Measurements from ENCODE around the gene SRRM2. TPM values are rescaled to one million over a fixed set of nuclear protein-coding genes. Genes with fewer than 3 reads are reported as not detected.

The SRRM2 gene
- total and polyA plus RNA-seq, 9 of the 15 experiments (the other 6 are each of a cell fraction or from before 2014, with no cell fraction given), result 26.7 to 563 (median 81.1) TPM

DNA sequence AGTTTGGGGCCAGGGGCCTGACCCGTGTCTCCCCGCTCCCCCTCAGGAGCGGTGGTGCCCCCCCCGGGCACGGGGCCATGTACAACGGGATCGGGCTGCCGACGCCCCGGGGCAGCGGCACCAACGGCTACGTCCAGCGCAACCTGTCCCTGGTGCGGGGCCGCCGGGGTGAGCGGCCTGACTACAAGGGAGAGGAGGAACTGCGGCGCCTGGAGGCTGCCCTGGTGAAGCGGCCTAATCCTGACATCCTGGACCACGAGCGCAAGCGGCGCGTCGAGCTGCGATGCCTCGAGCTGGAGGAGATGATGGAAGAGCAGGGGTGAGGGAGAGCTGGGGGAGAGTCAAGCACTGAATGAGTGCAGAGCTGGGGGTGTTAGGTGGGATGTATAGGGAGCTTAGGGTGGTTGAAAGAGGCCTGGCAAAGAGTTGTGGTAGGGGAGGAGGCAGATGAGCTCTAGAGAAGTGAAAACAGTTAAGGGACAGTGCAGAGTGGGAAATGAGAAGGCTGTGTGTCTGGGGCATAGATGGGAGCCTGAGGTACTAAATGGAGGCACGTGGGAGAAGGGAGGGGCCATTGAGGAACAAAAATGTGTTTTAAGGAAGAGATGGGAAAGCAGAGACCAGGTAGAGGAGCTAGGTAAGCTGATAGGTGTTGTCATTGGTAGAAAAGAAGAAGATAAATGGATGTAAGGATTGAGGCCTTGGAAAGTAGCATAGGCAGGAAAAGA lies 4.0 kb downstream of the SRRM2 start (continued):
- TF ChIP-seq, protein P1, sequence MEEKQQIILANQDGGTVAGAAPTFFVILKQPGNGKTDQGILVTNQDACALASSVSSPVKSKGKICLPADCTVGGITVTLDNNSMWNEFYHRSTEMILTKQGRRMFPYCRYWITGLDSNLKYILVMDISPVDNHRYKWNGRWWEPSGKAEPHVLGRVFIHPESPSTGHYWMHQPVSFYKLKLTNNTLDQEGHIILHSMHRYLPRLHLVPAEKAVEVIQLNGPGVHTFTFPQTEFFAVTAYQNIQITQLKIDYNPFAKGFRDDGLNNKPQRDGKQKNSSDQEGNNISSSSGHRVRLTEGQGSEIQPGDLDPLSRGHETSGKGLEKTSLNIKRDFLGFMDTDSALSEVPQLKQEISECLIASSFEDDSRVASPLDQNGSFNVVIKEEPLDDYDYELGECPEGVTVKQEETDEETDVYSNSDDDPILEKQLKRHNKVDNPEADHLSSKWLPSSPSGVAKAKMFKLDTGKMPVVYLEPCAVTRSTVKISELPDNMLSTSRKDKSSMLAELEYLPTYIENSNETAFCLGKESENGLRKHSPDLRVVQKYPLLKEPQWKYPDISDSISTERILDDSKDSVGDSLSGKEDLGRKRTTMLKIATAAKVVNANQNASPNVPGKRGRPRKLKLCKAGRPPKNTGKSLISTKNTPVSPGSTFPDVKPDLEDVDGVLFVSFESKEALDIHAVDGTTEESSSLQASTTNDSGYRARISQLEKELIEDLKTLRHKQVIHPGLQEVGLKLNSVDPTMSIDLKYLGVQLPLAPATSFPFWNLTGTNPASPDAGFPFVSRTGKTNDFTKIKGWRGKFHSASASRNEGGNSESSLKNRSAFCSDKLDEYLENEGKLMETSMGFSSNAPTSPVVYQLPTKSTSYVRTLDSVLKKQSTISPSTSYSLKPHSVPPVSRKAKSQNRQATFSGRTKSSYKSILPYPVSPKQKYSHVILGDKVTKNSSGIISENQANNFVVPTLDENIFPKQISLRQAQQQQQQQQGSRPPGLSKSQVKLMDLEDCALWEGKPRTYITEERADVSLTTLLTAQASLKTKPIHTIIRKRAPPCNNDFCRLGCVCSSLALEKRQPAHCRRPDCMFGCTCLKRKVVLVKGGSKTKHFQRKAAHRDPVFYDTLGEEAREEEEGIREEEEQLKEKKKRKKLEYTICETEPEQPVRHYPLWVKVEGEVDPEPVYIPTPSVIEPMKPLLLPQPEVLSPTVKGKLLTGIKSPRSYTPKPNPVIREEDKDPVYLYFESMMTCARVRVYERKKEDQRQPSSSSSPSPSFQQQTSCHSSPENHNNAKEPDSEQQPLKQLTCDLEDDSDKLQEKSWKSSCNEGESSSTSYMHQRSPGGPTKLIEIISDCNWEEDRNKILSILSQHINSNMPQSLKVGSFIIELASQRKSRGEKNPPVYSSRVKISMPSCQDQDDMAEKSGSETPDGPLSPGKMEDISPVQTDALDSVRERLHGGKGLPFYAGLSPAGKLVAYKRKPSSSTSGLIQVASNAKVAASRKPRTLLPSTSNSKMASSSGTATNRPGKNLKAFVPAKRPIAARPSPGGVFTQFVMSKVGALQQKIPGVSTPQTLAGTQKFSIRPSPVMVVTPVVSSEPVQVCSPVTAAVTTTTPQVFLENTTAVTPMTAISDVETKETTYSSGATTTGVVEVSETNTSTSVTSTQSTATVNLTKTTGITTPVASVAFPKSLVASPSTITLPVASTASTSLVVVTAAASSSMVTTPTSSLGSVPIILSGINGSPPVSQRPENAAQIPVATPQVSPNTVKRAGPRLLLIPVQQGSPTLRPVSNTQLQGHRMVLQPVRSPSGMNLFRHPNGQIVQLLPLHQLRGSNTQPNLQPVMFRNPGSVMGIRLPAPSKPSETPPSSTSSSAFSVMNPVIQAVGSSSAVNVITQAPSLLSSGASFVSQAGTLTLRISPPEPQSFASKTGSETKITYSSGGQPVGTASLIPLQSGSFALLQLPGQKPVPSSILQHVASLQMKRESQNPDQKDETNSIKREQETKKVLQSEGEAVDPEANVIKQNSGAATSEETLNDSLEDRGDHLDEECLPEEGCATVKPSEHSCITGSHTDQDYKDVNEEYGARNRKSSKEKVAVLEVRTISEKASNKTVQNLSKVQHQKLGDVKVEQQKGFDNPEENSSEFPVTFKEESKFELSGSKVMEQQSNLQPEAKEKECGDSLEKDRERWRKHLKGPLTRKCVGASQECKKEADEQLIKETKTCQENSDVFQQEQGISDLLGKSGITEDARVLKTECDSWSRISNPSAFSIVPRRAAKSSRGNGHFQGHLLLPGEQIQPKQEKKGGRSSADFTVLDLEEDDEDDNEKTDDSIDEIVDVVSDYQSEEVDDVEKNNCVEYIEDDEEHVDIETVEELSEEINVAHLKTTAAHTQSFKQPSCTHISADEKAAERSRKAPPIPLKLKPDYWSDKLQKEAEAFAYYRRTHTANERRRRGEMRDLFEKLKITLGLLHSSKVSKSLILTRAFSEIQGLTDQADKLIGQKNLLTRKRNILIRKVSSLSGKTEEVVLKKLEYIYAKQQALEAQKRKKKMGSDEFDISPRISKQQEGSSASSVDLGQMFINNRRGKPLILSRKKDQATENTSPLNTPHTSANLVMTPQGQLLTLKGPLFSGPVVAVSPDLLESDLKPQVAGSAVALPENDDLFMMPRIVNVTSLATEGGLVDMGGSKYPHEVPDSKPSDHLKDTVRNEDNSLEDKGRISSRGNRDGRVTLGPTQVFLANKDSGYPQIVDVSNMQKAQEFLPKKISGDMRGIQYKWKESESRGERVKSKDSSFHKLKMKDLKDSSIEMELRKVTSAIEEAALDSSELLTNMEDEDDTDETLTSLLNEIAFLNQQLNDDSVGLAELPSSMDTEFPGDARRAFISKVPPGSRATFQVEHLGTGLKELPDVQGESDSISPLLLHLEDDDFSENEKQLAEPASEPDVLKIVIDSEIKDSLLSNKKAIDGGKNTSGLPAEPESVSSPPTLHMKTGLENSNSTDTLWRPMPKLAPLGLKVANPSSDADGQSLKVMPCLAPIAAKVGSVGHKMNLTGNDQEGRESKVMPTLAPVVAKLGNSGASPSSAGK (IDR thresholded peaks at IDR 0.05), result no peak
- TF ChIP-seq ZNF184 (CRISPR knock-in tag; IDR thresholded peaks at IDR 0.05) (no peak), SMARCC2 (IDR thresholded peaks at IDR 0.05; ENCODE audit: low read depth) (no peak), CCNT2 (IDR thresholded peaks at IDR 0.05; ENCODE audit: borderline replicate concordance, extremely low read depth, insufficient read length, low read depth, low read length) (no peak), POLR2A (conservative IDR thresholded peaks at IDR 0.05) (0 out of 2 replicates have a peak, but pooled peaks have one; percentile 29), ARID1B (IDR thresholded peaks at IDR 0.05) (no peak), IFI16 (CRISPR knock-in tag; IDR thresholded peaks at IDR 0.05) (no peak), PML (IDR thresholded peaks at IDR 0.05; ENCODE audit: low read length) (no peak), RBFOX2 (IDR thresholded peaks at IDR 0.05; ENCODE audit: low read depth, low read length) (peak; percentile 75), CBX2 (IDR thresholded peaks at IDR 0.05; ENCODE audit: insufficient read depth, low read length, poor library complexity, severe bottlenecking) (no peak)
- TF ChIP-seq, protein P2, sequence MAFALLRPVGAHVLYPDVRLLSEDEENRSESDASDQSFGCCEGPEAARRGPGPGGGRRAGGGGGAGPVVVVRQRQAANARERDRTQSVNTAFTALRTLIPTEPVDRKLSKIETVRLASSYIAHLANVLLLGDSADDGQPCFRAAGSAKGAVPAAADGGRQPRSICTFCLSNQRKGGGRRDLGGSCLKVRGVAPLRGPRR (CRISPR knock-in tag; IDR thresholded peaks at IDR 0.05), result no peak
- TF ChIP-seq, protein P3, sequence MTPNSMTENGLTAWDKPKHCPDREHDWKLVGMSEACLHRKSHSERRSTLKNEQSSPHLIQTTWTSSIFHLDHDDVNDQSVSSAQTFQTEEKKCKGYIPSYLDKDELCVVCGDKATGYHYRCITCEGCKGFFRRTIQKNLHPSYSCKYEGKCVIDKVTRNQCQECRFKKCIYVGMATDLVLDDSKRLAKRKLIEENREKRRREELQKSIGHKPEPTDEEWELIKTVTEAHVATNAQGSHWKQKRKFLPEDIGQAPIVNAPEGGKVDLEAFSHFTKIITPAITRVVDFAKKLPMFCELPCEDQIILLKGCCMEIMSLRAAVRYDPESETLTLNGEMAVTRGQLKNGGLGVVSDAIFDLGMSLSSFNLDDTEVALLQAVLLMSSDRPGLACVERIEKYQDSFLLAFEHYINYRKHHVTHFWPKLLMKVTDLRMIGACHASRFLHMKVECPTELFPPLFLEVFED (CRISPR knock-in tag; conservative IDR thresholded peaks at IDR 0.05), result 0 out of 2 replicates have a peak, but pooled peaks have one; percentile 22
- TF ChIP-seq, protein P4, sequence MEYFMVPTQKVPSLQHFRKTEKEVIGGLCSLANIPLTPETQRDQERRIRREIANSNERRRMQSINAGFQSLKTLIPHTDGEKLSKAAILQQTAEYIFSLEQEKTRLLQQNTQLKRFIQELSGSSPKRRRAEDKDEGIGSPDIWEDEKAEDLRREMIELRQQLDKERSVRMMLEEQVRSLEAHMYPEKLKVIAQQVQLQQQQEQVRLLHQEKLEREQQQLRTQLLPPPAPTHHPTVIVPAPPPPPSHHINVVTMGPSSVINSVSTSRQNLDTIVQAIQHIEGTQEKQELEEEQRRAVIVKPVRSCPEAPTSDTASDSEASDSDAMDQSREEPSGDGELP (CRISPR knock-in tag; IDR thresholded peaks at IDR 0.05; ENCODE audit: borderline replicate concordance), result no peak
